MM.1S (cell line): ENCODE results near the gene NCL.

Experiments
- EZH2phosphoT487 ChIP-seq: fragments of 300-600 bp; sonication (generic); IDR thresholded peaks from 2 replicates; pipeline ENCODE4 v1.6.1; 2018; ENCODE audit warnings: antibody characterized with exemption, low read length
- TF ChIP-seq, protein P1 (sequence below): fragments of 300-600 bp; sonication (generic); IDR thresholded peaks from 2 replicates; pipeline ENCODE4 v1.5.1; 2016; ENCODE audit warnings: antibody characterized with exemption, low read length, mixed read lengths

DNA sequence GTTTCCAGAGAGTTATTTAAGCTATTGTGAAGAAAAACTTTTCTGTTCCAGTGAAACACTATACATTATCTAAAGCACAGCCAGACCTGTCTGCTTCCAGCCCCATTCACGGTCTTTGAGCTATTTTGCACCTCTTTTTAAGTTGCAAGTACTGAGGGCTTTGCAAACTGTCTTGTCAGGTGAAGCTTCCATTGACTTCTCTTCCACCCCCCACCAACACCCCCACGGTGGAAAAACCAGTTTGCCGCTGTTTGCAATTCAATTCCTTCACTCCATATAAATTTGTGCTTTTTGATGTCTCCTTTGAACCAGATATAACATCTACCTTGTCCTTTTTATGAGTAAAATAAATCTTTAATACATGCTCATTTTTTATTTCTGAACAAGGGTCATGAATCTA is 53.0 kb downstream of the NCL start:
- TF ChIP-seq, protein P1, sequence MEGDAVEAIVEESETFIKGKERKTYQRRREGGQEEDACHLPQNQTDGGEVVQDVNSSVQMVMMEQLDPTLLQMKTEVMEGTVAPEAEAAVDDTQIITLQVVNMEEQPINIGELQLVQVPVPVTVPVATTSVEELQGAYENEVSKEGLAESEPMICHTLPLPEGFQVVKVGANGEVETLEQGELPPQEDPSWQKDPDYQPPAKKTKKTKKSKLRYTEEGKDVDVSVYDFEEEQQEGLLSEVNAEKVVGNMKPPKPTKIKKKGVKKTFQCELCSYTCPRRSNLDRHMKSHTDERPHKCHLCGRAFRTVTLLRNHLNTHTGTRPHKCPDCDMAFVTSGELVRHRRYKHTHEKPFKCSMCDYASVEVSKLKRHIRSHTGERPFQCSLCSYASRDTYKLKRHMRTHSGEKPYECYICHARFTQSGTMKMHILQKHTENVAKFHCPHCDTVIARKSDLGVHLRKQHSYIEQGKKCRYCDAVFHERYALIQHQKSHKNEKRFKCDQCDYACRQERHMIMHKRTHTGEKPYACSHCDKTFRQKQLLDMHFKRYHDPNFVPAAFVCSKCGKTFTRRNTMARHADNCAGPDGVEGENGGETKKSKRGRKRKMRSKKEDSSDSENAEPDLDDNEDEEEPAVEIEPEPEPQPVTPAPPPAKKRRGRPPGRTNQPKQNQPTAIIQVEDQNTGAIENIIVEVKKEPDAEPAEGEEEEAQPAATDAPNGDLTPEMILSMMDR: no peak
- no peak for TF ChIP-seq EZH2phosphoT487
